NCI-H460 (cell line): ENCODE data around the gene GOLIM4. TPM values are rescaled to one million over a fixed set of nuclear protein-coding genes. Genes with fewer than 3 reads are reported as not detected.
"Not testable (repeated sequence)": the region's sequence is repeated elsewhere in the genome, so short reads cannot be mapped to it uniquely, and the experiment has no call there.

Experiments
- DNase-seq: peaks from one replicate; pipeline ENCODE4 v3.0.0-alpha.2; 2016; ENCODE audit warnings: low read depth; ENCODE audit errors: extremely low read depth
- total RNA-seq: library from RNA; depleted of rRNA; stranded (reverse); fragments of >200 nt; shearing (Covaris generic); gene quantifications from 2 replicates; pipeline ENCODE4 v1.2.3, GENCODE V29; 2014

The GOLIM4 gene
- total RNA-seq, 1 experiment from 2014 or later, result 26.0 TPM

- DNase-seq, result no peak
Measured at GRCh38 chr3:168080499-168081170, 15.1 kb downstream of the GOLIM4 start.

GRCh38 chr3:168080022-168080421 is 15.7 kb downstream of the GOLIM4 start:
- no peak for DNase-seq

GRCh38 chr3:168077091-168077490 is 18.6 kb downstream of the GOLIM4 start:
- DNase-seq, result no peak

GRCh38 chr3:168073842-168074605 is 21.7 kb downstream of the GOLIM4 start:
- no peak for DNase-seq

DNA sequence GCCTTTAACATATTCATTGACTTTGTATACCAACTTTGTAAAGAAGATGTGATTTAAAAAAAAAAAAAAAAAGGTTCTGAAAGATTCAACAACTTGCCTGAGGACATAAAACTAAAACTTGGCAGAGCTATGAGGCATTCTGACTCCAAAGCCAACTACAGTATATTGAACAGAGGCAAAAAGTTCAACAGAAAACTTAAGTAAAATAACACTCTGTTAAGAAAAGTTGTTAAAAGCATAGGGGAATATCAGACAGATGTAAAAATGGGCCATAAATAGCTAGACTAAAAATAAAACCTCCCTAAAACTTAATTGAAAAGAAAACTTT is 23.4 kb downstream of the GOLIM4 start:
- no peak for DNase-seq

GRCh38 chr3:168071591-168072322 is 24.0 kb downstream of the GOLIM4 start:
- DNase-seq, result no peak

- no peak for DNase-seq
Measured at GRCh38 chr3:168070919-168071318, 24.8 kb downstream of the GOLIM4 start.

GRCh38 chr3:168068346-168068745 is 27.4 kb downstream of the GOLIM4 start:
- no peak for DNase-seq

GRCh38 chr3:168066882-168067281 is 28.8 kb downstream of the GOLIM4 start:
- no peak for DNase-seq

DNA sequence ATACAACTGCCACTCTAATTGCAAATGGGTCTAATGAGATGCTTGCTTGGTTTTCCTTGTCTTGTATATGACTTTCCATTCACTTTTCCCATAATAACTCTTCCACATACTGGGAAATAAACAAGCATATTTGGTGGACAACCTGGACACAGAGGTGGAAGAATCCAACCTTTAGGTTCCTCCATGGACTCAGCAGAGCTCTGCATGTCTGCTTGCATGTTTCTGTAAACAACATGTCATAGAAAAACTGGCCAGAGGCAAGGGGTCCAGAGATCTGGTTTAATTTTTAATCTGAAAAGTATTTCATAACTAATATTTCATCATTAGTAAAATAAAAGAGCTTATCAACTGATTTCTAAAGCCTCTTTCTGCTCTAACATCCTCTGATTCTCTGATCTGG is 30.2 kb downstream of the GOLIM4 start:
- no peak for DNase-seq

GRCh38 chr3:168063122-168063521 is 32.6 kb downstream of the GOLIM4 start:
- no peak for DNase-seq

- DNase-seq, result no peak
Measured at GRCh38 chr3:168062679-168063078, 33.0 kb downstream of the GOLIM4 start.

GRCh38 chr3:168061332-168061996 is 34.3 kb downstream of the GOLIM4 start:
- DNase-seq, result no peak

GRCh38 chr3:168060317-168060716 is 35.4 kb downstream of the GOLIM4 start:
- DNase-seq, result no peak

DNA sequence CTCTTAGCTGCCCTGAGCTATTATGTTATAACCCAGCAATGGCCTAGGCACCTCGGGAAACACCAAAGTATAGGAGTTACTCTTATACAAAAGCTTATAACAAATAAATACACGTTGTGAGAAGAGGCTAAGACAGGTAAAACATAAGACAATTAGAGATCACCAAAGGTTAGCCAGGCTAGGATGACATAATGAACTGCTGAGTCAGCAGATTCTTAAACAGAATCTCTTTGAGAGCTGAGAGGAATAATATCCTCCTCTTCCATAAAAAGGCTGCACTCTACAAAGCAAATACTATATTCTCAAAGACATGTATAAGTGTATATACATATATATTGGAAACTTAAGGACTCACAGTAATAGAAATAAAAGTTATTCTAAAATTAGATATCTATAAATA is 37.2 kb downstream of the GOLIM4 start:
- no peak for DNase-seq

DNA sequence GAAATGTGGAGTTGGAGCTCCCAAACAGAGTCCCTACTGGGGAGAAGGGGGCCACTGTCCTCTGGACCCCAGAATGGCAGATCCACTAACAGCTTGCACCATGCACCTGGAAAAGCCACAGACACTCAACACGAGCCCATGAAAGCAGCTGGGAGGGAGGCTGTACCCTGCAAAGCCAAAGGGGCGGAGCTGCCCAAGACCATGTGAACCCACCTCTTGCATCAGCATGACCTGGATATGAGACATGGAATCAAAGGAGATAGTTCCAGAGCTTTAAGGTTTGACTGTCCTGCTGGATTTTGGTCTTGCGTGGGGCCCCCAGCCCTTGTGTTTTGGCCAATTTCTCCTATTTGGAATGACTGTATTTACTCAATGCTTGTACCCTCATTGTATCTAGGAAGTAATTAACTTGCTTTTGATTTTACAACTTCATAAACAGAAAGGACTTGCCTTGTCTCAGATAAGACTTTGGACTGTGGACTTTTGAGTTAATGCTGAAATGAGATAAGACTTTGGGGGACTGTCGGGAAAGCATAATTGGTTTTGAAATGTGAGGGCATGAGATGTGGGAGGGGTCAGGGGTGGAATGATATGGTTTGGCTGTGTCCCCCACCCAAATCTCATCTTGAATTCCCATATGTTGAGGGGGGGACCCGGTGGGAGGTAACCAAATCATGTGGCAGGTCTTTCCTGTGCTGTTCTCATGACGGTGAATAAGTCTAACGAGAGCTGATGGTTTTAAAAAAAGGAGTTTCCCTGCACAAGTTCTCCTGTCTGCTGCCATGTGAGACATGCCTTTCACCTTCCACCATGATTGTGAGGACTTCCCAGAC is 39.1 kb downstream of the GOLIM4 start:
- not testable (repeated sequence) for DNase-seq

DNA sequence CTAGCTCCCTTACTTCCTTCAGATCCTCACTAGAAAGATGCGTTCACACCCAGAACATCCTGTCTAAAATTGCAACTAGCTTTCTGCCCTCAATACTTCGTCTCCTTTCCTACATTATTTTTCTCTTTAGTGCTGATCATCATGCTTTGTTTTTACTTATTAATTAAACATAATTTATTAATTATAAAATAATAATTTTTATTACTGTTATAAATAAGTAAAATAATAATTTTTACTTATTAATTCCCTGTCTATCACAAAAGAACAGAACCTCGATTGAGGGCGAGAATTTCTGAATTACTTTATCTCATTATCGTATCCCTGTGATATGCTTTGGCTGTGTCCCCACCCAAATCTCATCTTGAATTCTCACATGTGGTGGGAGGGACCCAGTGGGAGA is 41.3 kb downstream of the GOLIM4 start:
- no peak for DNase-seq

DNA sequence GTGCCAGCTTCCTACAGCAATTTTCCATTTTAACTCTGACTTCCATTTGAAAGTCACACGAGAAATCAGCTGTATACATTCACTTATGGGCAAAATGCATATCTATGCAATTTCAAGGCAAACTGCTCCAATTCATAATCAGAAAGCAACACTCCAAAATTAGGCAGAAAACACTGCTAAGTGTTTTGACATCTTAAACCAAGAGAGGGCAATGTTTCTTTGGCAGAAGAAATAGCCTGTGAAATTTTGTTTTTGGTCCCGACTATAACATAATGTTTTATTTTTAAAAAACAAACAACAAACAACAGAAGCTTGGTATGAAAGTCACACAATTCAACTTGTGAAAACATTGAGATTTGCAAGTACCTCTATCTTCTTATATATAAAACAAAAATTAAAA is 42.6 kb downstream of the GOLIM4 start:
- DNase-seq, result no peak

DNA sequence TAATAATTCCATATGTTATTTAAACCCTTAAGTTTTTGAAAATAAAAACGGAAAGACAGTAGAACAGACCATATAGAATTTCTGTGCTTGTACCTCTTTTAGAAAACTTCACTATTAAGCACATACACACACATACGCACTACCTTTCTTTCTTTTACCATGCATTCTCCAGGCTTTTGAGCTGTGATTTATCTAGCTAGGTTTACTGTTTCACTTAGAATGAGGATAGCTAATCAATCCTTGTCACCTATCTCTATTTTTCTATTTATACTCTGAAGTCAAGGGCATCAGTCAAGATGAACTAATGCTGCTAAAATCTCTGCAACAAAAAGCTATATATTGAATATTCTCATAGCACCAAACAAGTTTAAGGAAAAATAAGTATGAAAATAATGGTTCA is 43.2 kb downstream of the GOLIM4 start:
- no peak for DNase-seq
